SU-DHL-6 (cell line): Measurements from ENCODE around the gene PCBD1.

ENCODE experiments used
- H2AFZ ChIP-seq: fragments of 200-600 bp; sonication (generic); 2 replicates; pipeline ENCODE4 v1.6.1; 2014; ENCODE audit warnings: low read depth, mild to moderate bottlenecking, moderate library complexity, mixed read lengths, antibody characterized with exemption, low read length; ENCODE audit not compliant: severe bottlenecking
- H3F3A ChIP-seq: fragments of 200-600 bp; shearing (Covaris generic); 2 replicates; pipeline ENCODE4 v1.6.0; 2016; ENCODE audit warnings: antibody characterized with exemption, mild to moderate bottlenecking; ENCODE audit not compliant: insufficient read depth
- H3K27ac ChIP-seq: fragments of 200-600 bp; sonication (generic); 2 replicates; pipeline ENCODE4 v1.5.1; 2016; ENCODE audit warnings: low read depth, mild to moderate bottlenecking, low read length, moderate library complexity, mixed read lengths
- H3K27me3 ChIP-seq: fragments of 200-600 bp; sonication (generic), shearing (Covaris generic); 2 replicates; pipeline ENCODE4 v1.6.0; 2014; ENCODE audit warnings: mild to moderate bottlenecking, low read length
- H3K36me3 ChIP-seq: fragments of 200-600 bp; sonication (generic); 2 replicates; pipeline ENCODE4 v1.6.1; 2014; ENCODE audit warnings: mild to moderate bottlenecking, low read length, mixed read lengths
- H3K4me2 ChIP-seq: fragments of 300-600, 200-600 bp; shearing (Covaris generic), sonication (generic); 2 replicates; pipeline ENCODE4 v1.6.0; 2014; ENCODE audit warnings: low read length, low read depth, mild to moderate bottlenecking; ENCODE audit not compliant: poor library complexity, severe bottlenecking
- H3K4me3 ChIP-seq: fragments of 200-600 bp; sonication (generic); 2 replicates; pipeline ENCODE4 v1.5.1; 2014; ENCODE audit warnings: antibody characterized with exemption, low read length, mild to moderate bottlenecking, mixed read lengths; ENCODE audit not compliant: insufficient read depth, poor library complexity, severe bottlenecking
- H3K79me2 ChIP-seq: fragments of 200-600 bp; sonication (generic); 2 replicates; pipeline ENCODE4 v1.6.1; 2014; ENCODE audit warnings: mild to moderate bottlenecking, low read length, moderate library complexity; ENCODE audit not compliant: insufficient read depth
- H3K9ac ChIP-seq: fragments of 200-600 bp; sonication (generic); 2 replicates; pipeline ENCODE4 v1.7.0; 2014; ENCODE audit warnings: mild to moderate bottlenecking, low read length
- H3K9me2 ChIP-seq: fragments of 200-600 bp; sonication (generic); replicated peaks from 2 replicates; pipeline ENCODE4 v1.6.1; 2014; ENCODE audit warnings: low read length; ENCODE audit not compliant: insufficient read depth
- H3K9me3 ChIP-seq: fragments of 200-600 bp; sonication (generic); 2 replicates; pipeline ENCODE4 v1.6.1; 2014; ENCODE audit warnings: low read length, mixed read lengths; ENCODE audit not compliant: insufficient read depth
- H4K20me1 ChIP-seq: fragments of 200-600 bp; sonication (generic); 2 replicates; pipeline ENCODE4 v1.6.1; 2014; ENCODE audit warnings: low read depth, mild to moderate bottlenecking, antibody characterized with exemption, low read length, moderate library complexity, mixed read lengths
- CTCF ChIP-seq: fragments of 200-600 bp; sonication (generic); IDR thresholded peaks from one replicate; pipeline ENCODE4 v1.5.1; 2017; ENCODE audit warnings: antibody characterized with exemption, mild to moderate bottlenecking, low read length, moderate library complexity; ENCODE audit not compliant: insufficient read depth, poor library complexity, severe bottlenecking
- EZH2phosphoT487 ChIP-seq: fragments of 200-600 bp; sonication (generic), shearing (Covaris generic); conservative IDR thresholded peaks from 2 replicates; pipeline ENCODE4 v1.6.1; 2018; ENCODE audit warnings: mild to moderate bottlenecking, antibody characterized with exemption, low read length, moderate library complexity, mixed read lengths

The PCBD1 gene

GRCh38 chr10:70850097-70850496 is 38.3 kb downstream of the PCBD1 start:
- Histone ChIP-seq H2AFZ (no peak overlapping the region), H3K9me2 (no peaks in the 10 kb centered on the region), H3K36me3 (no peaks in the 10 kb centered on the region)

GRCh38 chr10:70849582-70850016 is 38.8 kb downstream of the PCBD1 start:
- TF ChIP-seq CTCF: no peak
- TF ChIP-seq EZH2phosphoT487: no peak
- Histone ChIP-seq H3K9me3 (no peaks in the 10 kb centered on the region), H3K27ac (no peak overlapping the region), H3K9ac (no peak overlapping the region), H3K9me2 (no peaks in the 10 kb centered on the region), H3K4me3 (no peak overlapping the region), H3K79me2 (no peaks in the 10 kb centered on the region), H3K36me3 (no peaks in the 10 kb centered on the region), H2AFZ (no peak overlapping the region), H3F3A (no peaks in the 10 kb centered on the region), H4K20me1 (no peaks in the 10 kb centered on the region), H3K4me2 (no peak overlapping the region), H3K27me3 (no peaks in the 10 kb centered on the region)

More at GRCh38 chr10:70850097-70850496, 38.3 kb downstream of the PCBD1 start:
- no peak overlapping the region for H3K4me3 ChIP-seq
- no peak overlapping the region for H3K27ac ChIP-seq
- H3K9me3 ChIP-seq: no peaks in the 10 kb centered on the region
- H3K27me3 ChIP-seq: no peaks in the 10 kb centered on the region
- TF ChIP-seq CTCF (no peak), EZH2phosphoT487 (no peak)
- no peak overlapping the region for H3K4me2 ChIP-seq
- no peak overlapping the region for H3K9ac ChIP-seq
- no peaks in the 10 kb centered on the region for H3F3A ChIP-seq
- no peaks in the 10 kb centered on the region for H4K20me1 ChIP-seq
- H3K79me2 ChIP-seq: no peaks in the 10 kb centered on the region

GRCh38 chr10:70847659-70848360 is 40.6 kb downstream of the PCBD1 start:
- Histone ChIP-seq H3K9me2 (no peaks in the 10 kb centered on the region), H3K9ac (no peak overlapping the region), H3K9me3 (no peaks in the 10 kb centered on the region), H3K27me3 (no peaks in the 10 kb centered on the region), H2AFZ (no peak overlapping the region), H3K4me3 (no peak overlapping the region), H3K4me2 (no peak overlapping the region), H3K27ac (no peak overlapping the region), H3K36me3 (no peaks in the 10 kb centered on the region), H4K20me1 (no peaks in the 10 kb centered on the region), H3K79me2 (no peaks in the 10 kb centered on the region), H3F3A (no peaks in the 10 kb centered on the region)
- TF ChIP-seq EZH2phosphoT487 (no peak), CTCF (no peak)
